GM08714 (cell line): ENCODE data around the gene XXYLT1.

Source experiments
- H3K4me3 ChIP-seq: fragments of 200-500 bp; sonication (Bioruptor generic); 2 replicates; pipeline ENCODE4 v1.5.1; 2014; ENCODE audit warnings: mild to moderate bottlenecking, low read length, inconsistent platforms
- ZNF274 ChIP-seq: IDR thresholded peaks from 2 replicates; pipeline ENCODE4 v1.6.1; 2012; ENCODE audit warnings: mild to moderate bottlenecking, low read depth, low read length

XXYLT1 gene

GRCh38 chr3:195076981-195077610, 193.9 kb downstream of the XXYLT1 start:
- H3K4me3 ChIP-seq = no peak overlapping the region
- no peak for TF ChIP-seq ZNF274

GRCh38 chr3:195075941-195076875, 194.8 kb downstream of the XXYLT1 start:
- no peak for TF ChIP-seq ZNF274
- H3K4me3 ChIP-seq = no peak overlapping the region

GRCh38 chr3:195075199-195075940, 195.6 kb downstream of the XXYLT1 start:
- TF ChIP-seq ZNF274 = no peak
- H3K4me3 ChIP-seq = no peak overlapping the region

GRCh38 chr3:195073866-195074860, 196.8 kb downstream of the XXYLT1 start:
- no peak for TF ChIP-seq ZNF274
- H3K4me3 ChIP-seq = no peak overlapping the region

GRCh38 chr3:195072916-195073564, 197.9 kb downstream of the XXYLT1 start:
- no peak overlapping the region for H3K4me3 ChIP-seq
- TF ChIP-seq ZNF274 = no peak

- no peak for TF ChIP-seq ZNF274
Observed at GRCh38 chr3:195071916-195072820, 198.8 kb downstream of the XXYLT1 start.

GRCh38 chr3:195071011-195071728, 199.8 kb downstream of the XXYLT1 start:
- H3K4me3 ChIP-seq = no peak overlapping the region
- TF ChIP-seq ZNF274 = no peak

More at GRCh38 chr3:195071916-195072820, 198.8 kb downstream of the XXYLT1 start:
- H3K4me3 ChIP-seq = no peak overlapping the region

GRCh38 chr3:195070336-195070735, 200.6 kb downstream of the XXYLT1 start:
- no peak overlapping the region for H3K4me3 ChIP-seq
- TF ChIP-seq ZNF274 = no peak

GRCh38 chr3:195069501-195070251, 201.3 kb downstream of the XXYLT1 start:
- TF ChIP-seq ZNF274 = no peak
- no peak overlapping the region for H3K4me3 ChIP-seq

- H3K4me3 ChIP-seq = no peak overlapping the region
- no peak for TF ChIP-seq ZNF274
Observed at GRCh38 chr3:195068084-195069080, 202.6 kb downstream of the XXYLT1 start.
